SK-N-SH (cell line): ENCODE results near the gene PRKCA. TPM values are rescaled to one million over a fixed set of nuclear protein-coding genes. Genes with fewer than 3 reads are reported as not detected.

ENCODE experiments used
- CTCF ChIA-PET: fragments of 300-600, 350-600 bp; formaldehyde crosslinking; extraction: SDS; loops from one replicate; lab custom pipeline; 2021; lab: Yijun Ruan, JAX
- POLR2A ChIA-PET: fragments of 350-600 bp; sonication (Branson Sonifier 250); formaldehyde crosslinking; extraction: SDS; loops from one replicate; lab custom pipeline; 2020; ENCODE audit warnings: antibody characterized with exemption, inconsistent platforms; lab: Yijun Ruan, JAX
- DNase-seq: peaks from one replicate; pipeline ENCODE4 v3.0.0; 2012
- H2AFZ ChIP-seq: fragments of 200-600 bp; sonication (generic); 2 replicates; pipeline ENCODE4 v1.8.1; 2016; ENCODE audit warnings: antibody characterized with exemption, mild to moderate bottlenecking, low read depth
- H3F3A ChIP-seq: fragments of 200-600 bp; sonication (generic); replicated peaks from 2 replicates; pipeline ENCODE3; 2016; ENCODE audit warnings: antibody characterized with exemption, mild to moderate bottlenecking; ENCODE audit not compliant: insufficient read depth
- H3K27ac ChIP-seq, 2 experiments: fragments of 200-500 bp in 1 of 2; fragments of 200-600 bp in 1 of 2; sonication (Bioruptor generic) in 1 of 2; sonication (generic), shearing (Covaris generic) in 1 of 2; 2 replicates each; pipeline versions ENCODE4 v1.5.1 to v1.6.1; 2014 to 2016; ENCODE audit warnings: low read depth in 2 of 2, inconsistent platforms in 1 of 2, low read length in 1 of 2, mild to moderate bottlenecking in 1 of 2, mixed read lengths in 1 of 2
- H3K27me3 ChIP-seq: fragments of 200-600 bp; sonication (generic), shearing (Covaris generic); 2 replicates; pipeline ENCODE4 v1.6.1; 2016; ENCODE audit warnings: mixed run types; ENCODE audit not compliant: insufficient read depth
- H3K36me3 ChIP-seq, 2 experiments: fragments of 200-500 bp in 1 of 2; fragments of 200-600 bp in 1 of 2; sonication (Bioruptor generic) in 1 of 2; sonication (generic) in 1 of 2; replicated peaks in 1 of 2; 2 replicates each; pipeline versions ENCODE3 to v1.5.1; 2014 to 2016; ENCODE audit warnings: low read length in 1 of 2, mild to moderate bottlenecking in 1 of 2; ENCODE audit not compliant: insufficient read depth in 2 of 2, control insufficient read depth in 1 of 2
- H3K4me1 ChIP-seq, 2 experiments: fragments of 200-500 bp in 1 of 2; fragments of 200-600 bp in 1 of 2; sonication (Bioruptor generic) in 1 of 2; sonication (generic), shearing (Covaris generic) in 1 of 2; 2 replicates each; pipeline versions ENCODE4 v1.5.1 to v1.6.1; 2014 to 2016; ENCODE audit warnings: low read depth in 1 of 2, low read length in 1 of 2, mixed run types in 1 of 2; ENCODE audit not compliant: insufficient read depth in 2 of 2, control insufficient read depth in 1 of 2
- H3K4me2 ChIP-seq: fragments of 200-600 bp; sonication (generic), shearing (Covaris generic); 2 replicates; pipeline ENCODE4 v1.6.1; 2017; ENCODE audit warnings: mixed run types
- H3K4me3 ChIP-seq, 2 experiments: fragments of 200-500 bp in 1 of 2; fragments of 200-600 bp in 1 of 2; sonication (Bioruptor generic) in 1 of 2; sonication (generic), shearing (Covaris generic) in 1 of 2; 2 replicates each; pipeline versions ENCODE4 v1.5.1 to v1.8.1; 2014 to 2016; ENCODE audit warnings: low read depth in 2 of 2, inconsistent platforms in 1 of 2, low read length in 1 of 2, mild to moderate bottlenecking in 1 of 2, mixed read lengths in 1 of 2, moderate library complexity in 1 of 2
- H3K79me2 ChIP-seq: fragments of 200-600 bp; sonication (generic); 2 replicates; pipeline ENCODE4 v1.8.1; 2017; ENCODE audit warnings: mild to moderate bottlenecking; ENCODE audit not compliant: insufficient read depth
- H3K9ac ChIP-seq: fragments of 200-600 bp; sonication (generic); 2 replicates; pipeline ENCODE4 v1.6.1; 2017; ENCODE audit warnings: mixed run types
- H3K9me2 ChIP-seq: fragments of 200-600 bp; sonication (generic); 2 replicates; pipeline ENCODE4 v1.6.1; 2017; ENCODE audit warnings: mixed run types
- H3K9me3 ChIP-seq: fragments of 200-600 bp; sonication (generic); 2 replicates; pipeline ENCODE4 v1.6.1; 2017; ENCODE audit warnings: mixed run types, mild to moderate bottlenecking, moderate library complexity
- H4K20me1 ChIP-seq: fragments of 200-600 bp; sonication (generic); 2 replicates; pipeline ENCODE4 v1.6.1; 2017; ENCODE audit warnings: mild to moderate bottlenecking, mixed run types; ENCODE audit not compliant: insufficient read depth
- CHD2 ChIP-seq: fragments of 150-350 bp; IDR thresholded peaks from 2 replicates; pipeline ENCODE4 v1.6.1; 2018; ENCODE audit warnings: low read length; ENCODE audit not compliant: partially characterized antibody
- CTCF ChIP-seq: fragments of 200-600 bp; sonication (generic); IDR thresholded peaks from 2 replicates; pipeline ENCODE4 v1.6.1; 2017; ENCODE audit warnings: antibody characterized with exemption, mild to moderate bottlenecking, moderate library complexity
- EP300 ChIP-seq, 2 experiments: IDR thresholded peaks; 2 replicates each; pipeline versions ENCODE4 v1.4.0 to v1.6.1; 2012; ENCODE audit warnings: borderline replicate concordance in 1 of 2, low read depth in 1 of 2, low read length in 1 of 2
- GABPA ChIP-seq: IDR thresholded peaks from 2 replicates; pipeline ENCODE4 v1.4.0; 2012; ENCODE audit warnings: low read depth, mild to moderate bottlenecking
- GATA2 ChIP-seq: sonication (generic); formaldehyde crosslinking; IDR thresholded peaks from 2 replicates; pipeline ENCODE4 v1.5.0; 2020; ENCODE audit warnings: mild to moderate bottlenecking, missing genetic modification reagents
- JUND ChIP-seq: IDR thresholded peaks from 2 replicates; pipeline ENCODE4 v1.4.0; 2012
- MAX ChIP-seq: IDR thresholded peaks from 2 replicates; pipeline ENCODE4 v1.4.0; 2012; ENCODE audit warnings: low read depth
- RAD21 ChIP-seq: IDR thresholded peaks from 2 replicates; pipeline ENCODE4 v1.6.1; 2012; ENCODE audit warnings: mild to moderate bottlenecking, low read length
- REST ChIP-seq: IDR thresholded peaks from 2 replicates; pipeline ENCODE4 v1.6.1; 2012; ENCODE audit warnings: mild to moderate bottlenecking, low read depth, low read length, moderate library complexity
- USF1 ChIP-seq: IDR thresholded peaks from 2 replicates; pipeline ENCODE4 v1.4.0; 2012; ENCODE audit warnings: low read depth, borderline replicate concordance
- WGBS: methylation state at CpG from one replicate; pipeline ENCODE4 v1.1.6; 2017; ENCODE audit warnings: low lambda C conversion rate; 5-methylcytosine and 5-hydroxymethylcytosine counted together
- polyA plus RNA-seq, 3 experiments: library from polyadenylated mRNA; depleted of rRNA; stranded (reverse); fragments of >200 nt; gene quantifications; 2 replicates each; pipeline ENCODE4 v1.2.3, GENCODE V29; 2012

The PRKCA gene
- polyA plus RNA-seq, 1 of the 3 experiments (the other 2 are of a cell fraction), result 108 TPM

GRCh38 chr17:66310528-66311148 is 8.2 kb downstream of the PRKCA start:
- WGBS, result 97% methylated on average over 7 of the region's 7 CpGs
- H3K4me3 ChIP-seq, result no peak overlapping the region
- H3K79me2 ChIP-seq, result peaks cover 100% of the 10 kb centered on the region

GRCh38 chr17:66312912-66313311 is 10.5 kb downstream of the PRKCA start:
- peaks cover 52% of the 10 kb centered on the region for H3F3A ChIP-seq
- H3K79me2 ChIP-seq, result peaks cover 100% of the 10 kb centered on the region
- peak overlapping the region; percentile 36 for H3K4me2 ChIP-seq
- no peak overlapping the region for H2AFZ ChIP-seq
- whole genome bisulfite sequencing, result 89% methylated on average over 8 of the region's 8 CpGs
- H3K27ac ChIP-seq, result peak overlapping the region; percentile 57 to 81; a peak in 3 of 4 replicates
- H3K27me3 ChIP-seq, result no peaks in the 10 kb centered on the region
- TF ChIP-seq USF1, result no peak
- peaks cover 32% of the 10 kb centered on the region for H4K20me1 ChIP-seq
- ChIA-PET CTCF (interaction anchor here (0.8 to 2.5 kb wide), 10 partner anchors 9 to 313 kb away, joined by 3 to 8 read pairs (median 4); no protein-coding TSS in a partner anchor), POLR2A (interaction anchor here (1.4 kb wide), 1 partner anchor 9 kb away, joined by 4 read pairs; no protein-coding TSS in a partner anchor)
- no peak for DNase-seq
- H3K36me3 ChIP-seq, result peaks cover 30 to 71% of the 10 kb centered on the region in 2 experiments
- H3K9ac ChIP-seq, result peak overlapping the region; percentile 3; the same call in 1 of the 2 replicates
- peaks cover 24 to 38% of the 10 kb centered on the region in 2 experiments; a peak in 3 of 4 replicates for H3K4me1 ChIP-seq
- no peaks in the 10 kb centered on the region for H3K9me3 ChIP-seq
- no peaks in the 10 kb centered on the region for H3K9me2 ChIP-seq
- no peak overlapping the region for H3K4me3 ChIP-seq

More at GRCh38 chr17:66310528-66311148, 8.2 kb downstream of the PRKCA start:
- Histone ChIP-seq H3K36me3 (peaks cover 51 to 84% of the 10 kb centered on the region in 2 experiments), H3K9me2 (no peaks in the 10 kb centered on the region), H4K20me1 (peaks cover 51% of the 10 kb centered on the region), H3K4me2 (peak overlapping the region; percentile 0; the same call in 1 of the 2 replicates), H3K27ac (peak overlapping the region in 1 of 2 experiments; percentile 18; a peak in 1 of 4 replicates), H2AFZ (no peak overlapping the region), H3K27me3 (no peaks in the 10 kb centered on the region), H3K9ac (no peak overlapping the region), H3K9me3 (no peaks in the 10 kb centered on the region), H3K4me1 (peaks cover 37 to 49% of the 10 kb centered on the region in 2 experiments), H3F3A (peaks cover 53% of the 10 kb centered on the region)
- no peak for TF ChIP-seq MAX
- TF ChIP-seq CTCF, result peak; percentile 49
- no peak for DNase-seq
- POLR2A ChIA-PET, result no interaction called here
- CTCF ChIA-PET, result interaction anchor here (0.6 to 1.4 kb wide), 4 partner anchors 16 to 55 kb away, joined by 3 to 5 read pairs (median 4); no protein-coding TSS in a partner anchor

GRCh38 chr17:66313325-66313724 is 10.9 kb downstream of the PRKCA start:
- Histone ChIP-seq H3K9me2 (no peaks in the 10 kb centered on the region), H3K36me3 (peaks cover 26 to 71% of the 10 kb centered on the region in 2 experiments), H3K4me1 (peaks cover 20 to 35% of the 10 kb centered on the region in 2 experiments; a peak in 3 of 4 replicates), H3K79me2 (peaks cover 100% of the 10 kb centered on the region), H3F3A (peaks cover 55% of the 10 kb centered on the region), H3K4me2 (peak overlapping the region; percentile 36), H2AFZ (no peak overlapping the region), H3K27me3 (no peaks in the 10 kb centered on the region), H3K4me3 (0 out of 4 replicates have a peak overlapping the region, but pooled peaks of 1 of the 2 experiments have one; percentile 1), H3K9me3 (no peaks in the 10 kb centered on the region), H3K27ac (peak overlapping the region; percentile 57 to 81), H4K20me1 (peaks cover 28% of the 10 kb centered on the region), H3K9ac (peak overlapping the region; percentile 3; the same call in 1 of the 2 replicates)
- ChIA-PET CTCF (interaction anchor here (0.8 to 2.5 kb wide), 9 partner anchors 9 to 312 kb away, joined by 3 to 8 read pairs (median 4); no protein-coding TSS in a partner anchor), POLR2A (interaction anchor here (0.8 to 1.4 kb wide), 2 partner anchors 9 to 13 kb away, joined by 3 to 4 read pairs; no protein-coding TSS in a partner anchor)
- no peak for DNase-seq
- TF ChIP-seq GABPA (no peak), REST (no peak), CHD2 (no peak), RAD21 (peak; percentile 44; the same call in 1 of the 2 replicates), MAX (no peak), JUND (no peak), GATA2 (CRISPR knock-in tag) (no peak), EP300 (IDR thresholded peaks at IDR 0.05; ENCODE audit: borderline replicate concordance in 1 of 2, low read depth in 1 of 2, low read length in 1 of 2) (no peak)
